ENCODE data around the gene MLH3.

- TF ChIP-seq CTCF (conservative IDR thresholded peaks at IDR 0.05; ENCODE audit: low read length): no peak
- TF ChIP-seq EZH2phosphoT487 (IDR thresholded peaks at IDR 0.05; ENCODE audit: borderline replicate concordance): no peak
These were observed 45.7 kb upstream of the MLH3 start for GRCh38 chr14:75096959-75097358.

Data from Loucy (cell line).